ENCODE results near the gene RHEX.

Gene RHEX

GRCh38 chr1:206145771-206146290 lies 92.9 kb downstream of the RHEX start:
- no peaks in the 10 kb centered on the region for H4K20me1 ChIP-seq (ENCODE audit: insufficient read depth, low read length)
- H3K4me3 ChIP-seq (ENCODE audit: low read length): no peak overlapping the region
- H3K79me2 ChIP-seq (ENCODE audit: low read length): no peaks in the 10 kb centered on the region
- peak; percentile 3 for DNase-seq
- no peak overlapping the region for H3K4me2 ChIP-seq (ENCODE audit: low read depth, low read length)
- no peaks in the 10 kb centered on the region for H3K9me3 ChIP-seq (replicated peaks; ENCODE audit: insufficient read depth, low read length)
- no peak overlapping the region for H2AFZ ChIP-seq (ENCODE audit: low read length)
- TF ChIP-seq CTCF (IDR thresholded peaks at IDR 0.05; ENCODE audit: low read length): no peak
- H3K9me2 ChIP-seq (replicated peaks; ENCODE audit: insufficient read depth, low read length): no peaks in the 10 kb centered on the region
- H3K36me3 ChIP-seq (replicated peaks; ENCODE audit: insufficient read depth, low read length): no peaks in the 10 kb centered on the region
- no peaks in the 10 kb centered on the region for H3K27me3 ChIP-seq (replicated peaks; ENCODE audit: insufficient read depth, low read length)
- no peak overlapping the region for H3K9ac ChIP-seq (ENCODE audit: low read length)
- H3K27ac ChIP-seq (ENCODE audit: low read length): no peak overlapping the region
- no peaks in the 10 kb centered on the region for H3K4me1 ChIP-seq (ENCODE audit: low read length)
- H3F3A ChIP-seq (ENCODE audit: insufficient read depth, low read length): no peaks in the 10 kb centered on the region
